ENCODE measurements around the gene LRRC3C. TPM values are rescaled to one million over a fixed set of nuclear protein-coding genes. Genes with fewer than 3 reads are reported as not detected.

Gene LRRC3C
- polyA plus RNA-seq, 3 donors: not detected

- Mint-ChIP-seq H3K27ac (peak overlapping the region in 2 of 7 donors; percentile 5 to 49), H3K27me3 (ENCODE audit: low read depth in 3 of 3) (peaks cover 2 to 12% (median 6%) of the 10 kb centered on the region in 3 donors), H3K9me3 (no peaks in the 10 kb centered on the region), H3K36me3 (no peaks in the 10 kb centered on the region), H3K4me1 (peaks cover 45% of the 10 kb centered on the region), H3K4me3 (no peak overlapping the region)
- peaks cover 45 to 53% of the 10 kb centered on the region in 2 donors for H3K4me1 ChIP-seq (ENCODE audit: control insufficient read depth in 1 of 2, insufficient read depth in 2 of 2, low read length in 2 of 2)
- H3K79me2 ChIP-seq (ENCODE audit: insufficient read depth, low read length): no peaks in the 10 kb centered on the region
- intact Hi-C loops (cut with micrococcal nuclease): no loop called here
- DNase-seq: peak in 2 of 3 donors; percentile 26 to 35
- WGBS (ENCODE audit: insufficient coverage): 75% methylated on average over 2 of the region's 2 CpGs
- H3K27ac ChIP-seq (ENCODE audit: low read depth in 1 of 2, low read length in 2 of 2): no peak overlapping the region
- H4K20me1 ChIP-seq (ENCODE audit: insufficient read depth, low read length): no peaks in the 10 kb centered on the region
- no peak overlapping the region for H3K9ac ChIP-seq (ENCODE audit: insufficient read depth, low read length, poor library complexity, severe bottlenecking)
- H3K36me3 ChIP-seq (replicated peaks in 1 of 2; ENCODE audit: control insufficient read depth in 1 of 2, insufficient read depth in 2 of 2, low read length in 2 of 2): no peaks in the 10 kb centered on the region
- no peaks in the 10 kb centered on the region for H3K9me3 ChIP-seq (replicated peaks in 1 of 2; ENCODE audit: control insufficient read depth in 1 of 2, insufficient read depth in 1 of 2, low read length in 2 of 2)
- no peak overlapping the region for H2AFZ ChIP-seq (ENCODE audit: insufficient read depth, low read depth, low read length, poor library complexity, severe bottlenecking)
- H3K4me3 ChIP-seq (replicated peaks in 1 of 3; ENCODE audit: low read depth in 2 of 3, low read length in 3 of 3): no peak overlapping the region
- H3K27me3 ChIP-seq (ENCODE audit: control insufficient read depth in 2 of 2, insufficient read depth in 2 of 2, low read length in 2 of 2): no peaks in the 10 kb centered on the region
- H3K4me2 ChIP-seq (replicated peaks; ENCODE audit: extremely low read depth, low read length, poor library complexity, severe bottlenecking): no peak overlapping the region
- TF ChIP-seq CTCF (IDR thresholded peaks at IDR 0.05): no peak
Measured at GRCh38 chr17:39973496-39973895, 46.0 kb downstream of the LRRC3C start.

GRCh38 chr17:39974433-39974832 is 46.9 kb downstream of the LRRC3C start:
- Histone ChIP-seq H3K9me3 (replicated peaks in 1 of 2; ENCODE audit: control insufficient read depth in 1 of 2, insufficient read depth in 1 of 2, low read length in 2 of 2) (no peaks in the 10 kb centered on the region), H4K20me1 (ENCODE audit: insufficient read depth, low read length) (no peaks in the 10 kb centered on the region), H3K27ac (ENCODE audit: low read depth in 1 of 2, low read length in 2 of 2) (no peak overlapping the region), H3K4me3 (replicated peaks in 1 of 3; ENCODE audit: low read depth in 2 of 3, low read length in 3 of 3) (no peak overlapping the region), H3K4me1 (ENCODE audit: control insufficient read depth in 1 of 2, insufficient read depth in 2 of 2, low read length in 2 of 2) (peaks cover 46 to 50% of the 10 kb centered on the region in 2 donors), H3K4me2 (replicated peaks; ENCODE audit: extremely low read depth, low read length, poor library complexity, severe bottlenecking) (no peak overlapping the region), H3K27me3 (ENCODE audit: control insufficient read depth in 2 of 2, insufficient read depth in 2 of 2, low read length in 2 of 2) (no peaks in the 10 kb centered on the region), H3K79me2 (ENCODE audit: insufficient read depth, low read length) (no peaks in the 10 kb centered on the region), H2AFZ (ENCODE audit: insufficient read depth, low read depth, low read length, poor library complexity, severe bottlenecking) (no peak overlapping the region), H3K9ac (ENCODE audit: insufficient read depth, low read length, poor library complexity, severe bottlenecking) (no peak overlapping the region), H3K36me3 (replicated peaks in 1 of 2; ENCODE audit: control insufficient read depth in 1 of 2, insufficient read depth in 2 of 2, low read length in 2 of 2) (no peaks in the 10 kb centered on the region)
- DNase-seq: no peak
- intact Hi-C loops (cut with micrococcal nuclease): no loop called here
- 100% methylated on average over 1 of the region's 5 CpGs for WGBS (ENCODE audit: insufficient coverage)
- Mint-ChIP-seq H3K4me3 (no peak overlapping the region), H3K27me3 (ENCODE audit: low read depth in 3 of 3) (peaks cover 2 to 11% (median 6%) of the 10 kb centered on the region in 3 donors), H3K9me3 (no peaks in the 10 kb centered on the region), H3K27ac (no peak overlapping the region), H3K36me3 (no peaks in the 10 kb centered on the region), H3K4me1 (peaks cover 44% of the 10 kb centered on the region)
- no peak for TF ChIP-seq CTCF (IDR thresholded peaks at IDR 0.05)
